IPS-15b (cell line): ENCODE measurements around the gene CROCC2.

Experiments
- H3K27me3 ChIP-seq: one replicate; pipeline ENCODE4 v1.6.1; 2013; ENCODE audit warnings: low read length; ENCODE audit not compliant: control insufficient read depth, insufficient read depth
- H3K36me3 ChIP-seq: one replicate; pipeline ENCODE4 v1.6.1; 2013; ENCODE audit warnings: low read length; ENCODE audit not compliant: control insufficient read depth, insufficient read depth
- H3K4me1 ChIP-seq: one replicate; pipeline ENCODE4 v1.6.1; 2013; ENCODE audit warnings: mild to moderate bottlenecking, low read length; ENCODE audit not compliant: control insufficient read depth, insufficient read depth
- H3K4me3 ChIP-seq: one replicate; pipeline ENCODE4 v1.5.1; 2013; ENCODE audit warnings: low read depth, low read length
- H3K9ac ChIP-seq: one replicate; pipeline ENCODE4 v1.6.1; 2013; ENCODE audit warnings: low read depth, mild to moderate bottlenecking, low read length
- H3K9me3 ChIP-seq: one replicate; pipeline ENCODE4 v1.6.1; 2013; ENCODE audit warnings: mild to moderate bottlenecking, low read length; ENCODE audit not compliant: control insufficient read depth, insufficient read depth

CROCC2 gene

GRCh38 chr2:240956935-240957655 lies 51.0 kb downstream of the CROCC2 start:
- Histone ChIP-seq H3K4me3 (no peak overlapping the region), H3K36me3 (no peaks in the 10 kb centered on the region), H3K4me1 (no peaks in the 10 kb centered on the region), H3K9me3 (no peaks in the 10 kb centered on the region), H3K27me3 (no peaks in the 10 kb centered on the region), H3K9ac (no peak overlapping the region)

DNA sequence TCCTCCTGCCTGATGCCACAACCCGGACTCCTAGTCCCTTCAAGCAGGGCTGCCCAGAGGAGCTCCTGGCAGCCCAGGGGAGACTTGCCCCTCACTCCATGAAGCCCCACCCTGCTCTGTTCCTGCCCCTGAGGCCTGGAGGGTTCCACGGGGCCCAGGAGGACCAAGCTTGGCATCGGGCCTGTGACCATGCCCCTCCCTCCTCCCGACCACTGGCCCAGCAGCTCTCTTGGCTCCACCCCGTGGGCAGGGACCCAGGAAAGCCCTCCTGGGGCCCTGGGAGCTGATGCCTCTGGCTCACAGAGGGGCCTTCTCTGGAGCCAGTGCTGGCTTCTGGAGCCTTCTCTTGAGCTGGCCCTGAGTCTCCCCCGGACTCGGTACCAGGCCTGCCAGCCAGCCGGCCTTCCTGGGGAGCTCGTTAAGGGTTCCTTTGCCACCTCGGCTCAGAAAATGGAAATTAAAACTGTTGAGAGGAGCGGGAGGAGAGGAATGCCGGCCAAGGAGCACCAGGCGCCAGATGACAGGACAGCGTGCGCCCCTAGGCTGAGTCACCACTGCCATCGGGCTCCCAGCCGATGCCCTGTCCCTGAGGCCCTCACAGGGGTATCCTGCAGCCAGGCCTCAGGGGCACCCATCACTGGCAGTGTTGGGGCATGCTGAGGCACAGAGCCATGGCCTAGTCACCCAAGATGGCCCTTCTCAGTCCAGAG lies 51.7 kb downstream of the CROCC2 start:
- Histone ChIP-seq H3K4me1 (no peaks in the 10 kb centered on the region), H3K27me3 (no peaks in the 10 kb centered on the region), H3K9ac (no peak overlapping the region), H3K36me3 (no peaks in the 10 kb centered on the region), H3K4me3 (no peak overlapping the region), H3K9me3 (no peaks in the 10 kb centered on the region)

GRCh38 chr2:240958366-240959213 lies 52.5 kb downstream of the CROCC2 start:
- Histone ChIP-seq H3K9ac (no peak overlapping the region), H3K4me3 (no peak overlapping the region), H3K27me3 (no peaks in the 10 kb centered on the region), H3K4me1 (no peaks in the 10 kb centered on the region), H3K9me3 (no peaks in the 10 kb centered on the region), H3K36me3 (no peaks in the 10 kb centered on the region)

- Histone ChIP-seq H3K4me1 (no peaks in the 10 kb centered on the region), H3K4me3 (no peak overlapping the region), H3K9ac (no peak overlapping the region), H3K27me3 (no peaks in the 10 kb centered on the region), H3K9me3 (no peaks in the 10 kb centered on the region), H3K36me3 (no peaks in the 10 kb centered on the region)
These were observed 53.2 kb downstream of the CROCC2 start for GRCh38 chr2:240959214-240959940.

DNA sequence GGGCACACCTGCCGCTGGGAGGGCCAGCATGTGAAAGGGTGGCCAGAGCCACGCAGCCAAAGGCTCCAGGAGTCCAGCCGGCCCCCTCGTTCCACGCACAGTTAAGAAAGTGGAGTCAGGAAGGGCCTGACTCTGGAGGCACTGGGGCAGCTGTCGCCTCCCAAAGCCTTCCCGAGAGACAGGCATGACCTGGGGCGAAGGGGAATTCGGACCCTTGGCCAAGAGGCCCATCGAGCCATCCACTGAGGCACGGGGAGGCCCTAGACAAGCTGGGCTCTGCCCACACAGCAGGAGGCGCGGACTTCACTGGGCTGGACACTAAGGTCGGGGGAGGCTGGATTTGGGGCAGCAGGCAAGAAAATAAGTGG lies 53.8 kb downstream of the CROCC2 start:
- no peaks in the 10 kb centered on the region for H3K9me3 ChIP-seq
- no peak overlapping the region for H3K4me3 ChIP-seq
- H3K4me1 ChIP-seq = no peaks in the 10 kb centered on the region
- no peak overlapping the region for H3K9ac ChIP-seq
- H3K27me3 ChIP-seq = no peaks in the 10 kb centered on the region
- no peaks in the 10 kb centered on the region for H3K36me3 ChIP-seq

DNA sequence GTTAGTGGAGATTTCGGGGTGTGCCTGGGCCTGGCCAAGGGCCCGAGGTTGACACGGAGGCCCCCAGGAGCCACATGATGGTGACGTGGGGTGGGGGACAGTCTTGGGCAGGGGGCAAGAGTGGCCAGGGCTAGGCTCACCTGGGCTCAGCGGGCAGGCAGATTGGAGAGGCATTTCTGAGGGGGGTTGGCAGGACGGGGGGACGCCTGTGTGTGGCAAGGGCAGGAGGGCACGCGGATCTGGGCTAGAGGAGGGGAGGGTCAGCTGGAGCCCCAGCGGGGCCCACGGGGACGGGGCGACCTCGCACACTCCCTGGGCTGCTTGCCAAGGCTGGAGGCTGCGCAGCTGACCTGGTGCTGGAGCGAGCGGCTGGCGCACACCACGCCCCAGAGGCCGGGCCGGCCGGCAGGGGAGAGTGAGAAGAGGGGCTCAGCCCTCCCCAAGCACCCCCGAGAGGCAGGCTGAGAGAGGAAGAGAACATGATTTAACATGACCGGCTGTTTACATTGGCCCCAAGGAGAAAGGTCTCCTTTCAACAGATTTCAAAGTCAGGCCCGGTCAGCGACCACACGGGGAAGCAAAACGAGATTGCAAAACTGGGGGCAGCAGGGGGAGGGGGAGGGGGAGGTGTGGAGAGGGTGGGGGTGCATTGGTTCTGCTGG lies 54.3 kb downstream of the CROCC2 start:
- H3K9ac ChIP-seq = no peak overlapping the region
- H3K36me3 ChIP-seq = no peaks in the 10 kb centered on the region
- H3K4me3 ChIP-seq = no peak overlapping the region
- H3K9me3 ChIP-seq = no peaks in the 10 kb centered on the region
- H3K4me1 ChIP-seq = no peaks in the 10 kb centered on the region
- no peaks in the 10 kb centered on the region for H3K27me3 ChIP-seq

DNA sequence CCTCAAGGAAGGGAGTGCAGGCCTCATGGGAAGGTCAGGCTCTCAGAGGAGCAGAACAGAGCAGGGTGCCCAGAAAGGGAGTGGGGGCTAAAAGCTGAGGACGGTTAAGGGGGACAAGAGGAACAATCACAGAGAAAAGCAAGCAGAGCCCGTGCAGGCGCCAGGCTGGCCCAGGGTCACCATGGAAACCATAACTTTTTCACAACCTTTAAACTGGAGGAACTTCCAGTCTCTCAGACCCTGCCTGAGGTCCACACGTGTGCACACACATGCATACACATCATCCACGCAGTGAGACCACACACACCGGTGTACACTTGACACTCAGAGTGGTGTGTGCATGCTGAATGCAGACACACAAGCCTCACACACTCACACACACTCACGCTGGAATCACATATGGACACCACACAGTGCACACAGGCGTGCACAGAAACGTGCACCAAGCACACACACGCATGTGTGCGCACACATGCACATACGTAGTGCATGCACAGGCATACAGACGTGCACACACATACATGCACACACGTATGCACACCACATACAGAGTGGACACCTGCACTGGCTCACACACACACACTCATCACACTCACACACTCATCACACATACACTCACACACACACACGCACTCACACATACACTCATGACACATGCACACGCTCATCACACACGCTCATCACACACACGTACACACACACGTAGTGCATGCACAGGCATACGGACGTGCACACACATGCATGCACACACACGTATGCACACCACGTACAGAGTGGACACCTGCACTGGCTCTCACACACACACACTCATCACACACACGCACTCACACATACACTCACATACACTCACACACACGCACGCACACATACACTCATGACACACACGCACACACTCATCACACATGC lies 55.1 kb downstream of the CROCC2 start:
- Histone ChIP-seq H3K27me3 (no peaks in the 10 kb centered on the region), H3K4me3 (no peak overlapping the region), H3K4me1 (no peaks in the 10 kb centered on the region)

GRCh38 chr2:240961910-240962299 lies 55.8 kb downstream of the CROCC2 start:
- Histone ChIP-seq H3K9me3 (no peaks in the 10 kb centered on the region), H3K4me1 (no peaks in the 10 kb centered on the region), H3K27me3 (no peaks in the 10 kb centered on the region), H3K9ac (no peak overlapping the region), H3K4me3 (no peak overlapping the region), H3K36me3 (no peaks in the 10 kb centered on the region)

More for the DNA sequence above, 55.1 kb downstream of the CROCC2 start:
- Histone ChIP-seq H3K9ac (no peak overlapping the region), H3K9me3 (no peaks in the 10 kb centered on the region), H3K36me3 (no peaks in the 10 kb centered on the region)

- no peak overlapping the region for H3K4me3 ChIP-seq
- no peaks in the 10 kb centered on the region for H3K4me1 ChIP-seq
- H3K9me3 ChIP-seq = no peaks in the 10 kb centered on the region
- no peaks in the 10 kb centered on the region for H3K27me3 ChIP-seq
- H3K36me3 ChIP-seq = no peaks in the 10 kb centered on the region
- H3K9ac ChIP-seq = no peak overlapping the region
These were observed 56.3 kb downstream of the CROCC2 start for GRCh38 chr2:240962300-240963064.
